Measurements from ENCODE around the gene DRC7. TPM values are rescaled to one million over a fixed set of nuclear protein-coding genes. Genes with fewer than 3 reads are reported as not detected.
A peak's percentile ranks its signal among the peaks of the same experiment; 100 is the strongest.

The DRC7 gene
- total RNA-seq, 1 donor from 2014 or later: 0.50 TPM

DNA sequence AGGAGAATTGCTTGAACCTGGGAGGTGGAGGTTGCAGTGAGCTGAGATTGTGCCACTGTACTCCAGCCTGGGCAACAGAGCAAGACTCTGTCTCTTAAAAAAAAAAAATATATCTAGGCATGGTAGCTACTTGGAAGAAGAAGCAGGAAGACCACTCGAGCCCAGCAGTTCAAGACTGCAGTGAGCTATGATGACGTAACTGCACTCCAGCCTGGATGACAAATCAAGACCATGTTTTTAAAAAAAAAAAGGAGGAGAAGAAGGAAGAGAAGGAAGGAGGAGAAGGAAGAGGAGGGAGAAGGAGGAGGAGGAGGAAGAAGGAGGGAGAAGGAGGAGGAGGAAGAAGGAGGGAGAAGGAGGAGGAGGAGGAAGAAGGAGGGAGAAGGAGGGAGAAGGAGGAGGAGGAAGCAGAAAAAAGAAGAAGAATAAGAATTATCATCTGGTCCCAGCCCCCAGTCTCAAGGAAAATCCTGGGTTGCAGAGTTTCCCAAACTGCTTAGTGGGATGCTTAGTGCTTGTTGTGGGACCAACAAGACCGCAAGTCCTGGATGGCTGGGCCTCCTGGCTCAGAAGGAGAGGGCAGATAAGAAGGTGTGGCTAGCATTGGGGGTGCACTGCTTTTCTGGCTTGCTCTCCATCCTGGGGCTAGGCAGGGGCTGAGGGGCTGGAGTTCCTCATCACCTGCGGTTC lies 3.7 kb upstream of the DRC7 start:
- no peak for DNase-seq (ENCODE audit: low spot score)

GRCh38 chr16:57692636-57693035 lies 2.0 kb upstream of the DRC7 start:
- ATAC-seq (no peak), DNase-seq (ENCODE audit: low spot score) (no peak)

More for the DNA sequence above, 3.7 kb upstream of the DRC7 start:
- ATAC-seq: no peak

DNA sequence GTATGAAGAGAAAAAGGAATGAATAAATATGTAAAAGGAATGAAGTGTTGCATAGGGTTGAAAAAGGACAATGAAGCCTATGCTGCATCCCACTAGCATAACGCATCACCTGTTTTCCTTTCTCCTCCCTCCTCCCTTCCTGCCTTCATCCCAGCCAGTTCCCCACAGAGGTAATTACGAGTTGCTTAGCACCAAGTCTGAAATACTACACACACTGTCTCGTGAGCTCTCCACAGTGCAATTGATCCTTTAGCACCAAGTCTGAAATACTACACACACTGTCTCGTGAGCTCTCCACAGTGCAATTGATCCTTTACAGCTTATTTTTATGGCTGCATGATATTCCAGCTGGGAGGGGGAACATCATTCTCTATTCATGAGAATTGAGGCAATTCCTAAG lies 1.1 kb upstream of the DRC7 start:
- DNase-seq (ENCODE audit: low spot score): no peak

GRCh38 chr16:57694231-57694724 lies 328 bp upstream of the DRC7 start:
- DNase-seq (ENCODE audit: low spot score) (peak; percentile 93), ATAC-seq (peak; percentile 88)

More for the DNA sequence above, 1.1 kb upstream of the DRC7 start:
- ATAC-seq: no peak

- DNase-seq (ENCODE audit: low spot score) (no peak), ATAC-seq (no peak)
These were observed 1.1 kb downstream of the DRC7 start for GRCh38 chr16:57695680-57696069.

DNA sequence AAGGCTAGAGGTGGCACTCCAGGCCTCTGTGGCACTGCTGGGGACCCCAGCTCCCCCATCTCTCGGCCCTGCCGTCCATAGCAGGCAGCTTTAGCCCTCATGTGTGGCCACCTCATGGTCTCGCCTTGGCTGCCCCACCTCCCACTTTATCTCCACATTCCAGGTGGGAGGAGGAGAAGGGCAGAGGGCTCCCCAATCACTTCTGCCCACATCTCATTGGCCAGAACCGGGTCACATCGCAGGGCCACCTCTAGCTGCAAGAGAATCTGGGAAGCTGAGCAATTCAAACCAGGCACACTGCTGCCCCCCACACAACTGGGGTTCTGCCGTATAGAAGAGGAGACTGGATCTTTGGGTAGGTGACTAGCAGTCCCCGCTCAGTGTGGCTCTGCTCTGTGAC lies 1.6 kb downstream of the DRC7 start:
- ATAC-seq (no peak), DNase-seq (ENCODE audit: low spot score) (no peak)

- DNase-seq (ENCODE audit: low spot score) (no peak), ATAC-seq (no peak)
These were observed 3.4 kb downstream of the DRC7 start for GRCh38 chr16:57697896-57698537.

DNA sequence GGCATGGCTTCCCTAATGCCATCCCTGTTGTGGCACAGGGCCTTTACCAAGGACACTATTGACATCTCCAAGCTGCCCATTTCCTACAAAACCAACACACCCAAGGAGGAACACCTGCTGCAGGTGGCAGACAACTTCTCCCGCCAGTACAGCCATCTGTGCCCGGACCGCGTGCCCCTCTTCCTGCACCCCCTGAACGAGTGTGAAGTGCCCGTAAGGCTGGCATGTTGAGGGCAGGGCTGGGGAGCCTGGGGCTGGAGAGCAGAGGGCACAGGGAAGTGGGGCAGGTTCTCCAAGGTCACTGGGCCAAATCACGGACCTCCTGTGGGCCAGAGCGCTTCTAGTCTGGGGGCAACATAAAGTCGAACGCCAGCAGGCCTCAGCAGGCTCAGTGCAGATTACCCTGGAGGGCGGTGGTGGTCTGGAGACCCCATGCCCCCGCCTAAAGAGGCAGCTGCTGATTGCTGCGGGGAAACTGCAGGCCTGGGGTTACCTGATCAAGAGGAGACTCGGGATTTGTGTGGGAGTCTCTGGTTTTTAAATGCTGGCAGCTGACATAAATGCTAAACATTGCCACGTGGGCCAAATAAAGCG lies 4.3 kb downstream of the DRC7 start:
- ATAC-seq (no peak), DNase-seq (ENCODE audit: low spot score) (no peak)

DNA sequence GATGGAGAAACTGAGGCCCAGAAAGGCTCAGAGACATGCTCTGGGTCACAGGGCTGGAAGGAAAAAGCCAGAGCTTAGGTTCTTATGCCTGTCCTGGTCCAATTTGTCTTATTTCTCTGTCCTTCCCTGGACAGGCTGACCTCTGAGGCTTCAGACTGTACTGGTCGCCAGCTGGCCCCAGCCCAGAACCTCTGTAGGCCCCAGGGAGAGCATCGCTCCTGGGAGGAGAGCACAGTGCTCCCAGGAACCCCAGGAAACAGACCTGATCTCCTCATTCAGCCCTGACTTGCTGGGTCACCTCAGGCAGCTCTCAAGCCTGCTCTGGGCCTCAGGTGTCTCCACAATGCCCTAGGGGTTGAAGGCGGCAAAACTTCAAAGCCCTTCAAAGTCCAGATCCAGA lies 4.9 kb downstream of the DRC7 start:
- ATAC-seq (no peak), DNase-seq (ENCODE audit: low spot score) (no peak)

GRCh38 chr16:57699899-57700298 lies 5.3 kb downstream of the DRC7 start:
- ATAC-seq (no peak), DNase-seq (ENCODE audit: low spot score) (no peak)

- peak; percentile 38 for ATAC-seq
- DNase-seq (ENCODE audit: low spot score): no peak
These were observed 6.4 kb downstream of the DRC7 start for GRCh38 chr16:57700781-57701551.

GRCh38 chr16:57701759-57702371 lies 7.3 kb downstream of the DRC7 start:
- ATAC-seq (no peak), DNase-seq (ENCODE audit: low spot score) (no peak)

- ATAC-seq (no peak), DNase-seq (ENCODE audit: low spot score) (no peak)
These were observed 8.9 kb downstream of the DRC7 start for GRCh38 chr16:57703416-57704010.

GRCh38 chr16:57704011-57704904 lies 9.7 kb downstream of the DRC7 start:
- ATAC-seq (peak; percentile 90), DNase-seq (ENCODE audit: low spot score) (no peak)

GRCh38 chr16:57704905-57705852 lies 10.6 kb downstream of the DRC7 start:
- DNase-seq (ENCODE audit: low spot score): no peak
- ATAC-seq: no peak

DNA sequence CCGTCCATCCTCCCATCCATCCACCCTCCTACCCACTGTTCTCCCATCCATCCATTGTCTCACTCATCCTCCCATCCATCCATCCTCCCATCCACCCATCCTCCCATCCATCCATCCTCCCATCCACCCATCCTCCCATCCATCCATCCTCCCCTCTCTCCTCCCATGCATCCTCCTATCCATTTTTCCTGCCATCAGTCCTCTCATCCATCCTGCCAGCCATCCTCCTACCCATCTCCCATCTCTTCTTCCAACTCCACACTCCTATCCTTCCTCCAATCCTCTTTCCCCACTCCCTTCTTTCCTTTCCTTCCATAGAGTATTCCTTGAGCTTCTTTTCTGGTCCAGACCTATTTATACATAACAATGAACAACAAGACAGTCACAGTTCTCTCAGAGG lies 12.1 kb downstream of the DRC7 start:
- DNase-seq (ENCODE audit: low spot score) (no peak), ATAC-seq (no peak)

DNA sequence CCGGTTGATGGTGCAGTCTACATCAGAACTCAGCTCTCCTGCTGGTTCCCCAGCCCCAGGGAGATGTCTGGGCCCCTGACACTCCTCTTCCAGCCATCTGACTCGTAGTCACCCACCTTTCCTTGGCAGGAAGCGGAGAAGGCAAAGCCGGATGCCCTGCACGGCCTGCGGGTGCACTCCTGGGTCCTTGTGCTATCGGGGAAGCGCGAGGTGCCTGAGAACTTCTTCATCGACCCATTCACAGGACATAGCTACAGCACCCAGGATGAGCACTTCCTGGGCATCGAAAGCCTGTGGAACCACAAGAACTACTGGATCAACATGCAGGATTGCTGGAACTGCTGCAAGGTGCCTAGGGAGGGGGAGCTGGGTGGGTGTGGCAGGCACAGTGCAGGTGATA lies 12.7 kb downstream of the DRC7 start:
- DNase-seq (ENCODE audit: low spot score) (no peak), ATAC-seq (no peak)

GRCh38 chr16:57708168-57708567 lies 13.6 kb downstream of the DRC7 start:
- DNase-seq (ENCODE audit: low spot score) (no peak), ATAC-seq (no peak)
